ENCODE results near the gene MATK.
"Not testable (repeated sequence)": the region's sequence is repeated elsewhere in the genome, so short reads cannot be mapped to it uniquely, and the experiment has no call there.

Gene MATK

DNA sequence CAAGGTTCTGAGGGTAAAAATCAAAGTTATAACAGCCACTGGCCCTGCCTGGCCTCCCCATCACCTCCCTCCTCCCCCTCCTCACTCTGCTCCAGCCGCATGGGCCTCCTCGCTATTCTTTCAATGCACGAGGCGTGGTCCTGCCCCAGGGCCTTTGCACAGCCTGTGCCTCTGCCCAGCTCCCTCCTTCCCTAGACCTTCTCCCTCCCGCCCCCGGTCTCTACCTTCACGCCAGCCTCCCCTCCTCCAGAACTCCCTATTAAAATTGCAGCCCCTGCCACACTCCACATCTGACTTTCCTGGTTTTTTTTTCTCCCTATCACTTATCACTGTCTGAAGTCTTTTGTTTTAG lies 17.5 kb downstream of the MATK start:
- TF ChIP-seq CTCF (IDR thresholded peaks at IDR 0.05; ENCODE audit: insufficient read depth, low read length, poor library complexity, severe bottlenecking), result no peak
- no peak for DNase-seq (ENCODE audit: extremely low read depth, insufficient read length)
- Histone ChIP-seq H3K27me3 (replicated peaks; ENCODE audit: control insufficient read depth, insufficient read depth, low read length) (no peaks in the 10 kb centered on the region), H3K36me3 (ENCODE audit: control insufficient read depth, insufficient read depth, low read length) (peaks cover 18% of the 10 kb centered on the region), H3K4me3 (replicated peaks; ENCODE audit: low read depth, low read length) (no peak overlapping the region)

GRCh38 chr19:3768015-3768747 lies 18.0 kb downstream of the MATK start:
- H3K27me3 ChIP-seq (replicated peaks; ENCODE audit: control insufficient read depth, insufficient read depth, low read length), result no peaks in the 10 kb centered on the region
- no peak for DNase-seq (ENCODE audit: extremely low read depth, insufficient read length)
- no peak for TF ChIP-seq CTCF (IDR thresholded peaks at IDR 0.05; ENCODE audit: insufficient read depth, low read length, poor library complexity, severe bottlenecking)
- peaks cover 18% of the 10 kb centered on the region for H3K36me3 ChIP-seq (ENCODE audit: control insufficient read depth, insufficient read depth, low read length)
- no peak overlapping the region for H3K4me3 ChIP-seq (replicated peaks; ENCODE audit: low read depth, low read length)

DNA sequence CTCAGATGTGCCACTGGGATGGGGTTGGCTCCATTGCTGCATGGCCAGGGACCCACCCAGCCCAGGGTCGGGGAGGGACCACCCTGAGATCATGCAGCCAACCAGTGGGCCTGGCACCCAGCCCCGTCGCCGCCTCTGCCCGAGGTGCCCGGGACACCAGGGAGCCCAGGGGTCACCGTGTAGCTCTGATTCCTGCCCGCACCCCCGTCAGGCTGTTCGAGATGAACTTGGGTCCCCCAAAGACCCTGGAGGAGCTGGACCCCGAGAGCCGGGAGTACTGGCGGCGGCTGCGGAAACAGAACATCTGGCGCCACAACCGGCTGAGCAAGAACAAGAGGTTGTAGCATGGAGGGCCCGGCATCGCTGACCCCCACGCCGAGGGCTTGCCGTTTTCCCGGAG lies 19.1 kb downstream of the MATK start:
- Histone ChIP-seq H3K27me3 (replicated peaks; ENCODE audit: control insufficient read depth, insufficient read depth, low read length) (no peaks in the 10 kb centered on the region), H3K4me3 (replicated peaks; ENCODE audit: low read depth, low read length) (no peak overlapping the region), H3K36me3 (ENCODE audit: control insufficient read depth, insufficient read depth, low read length) (peaks cover 18% of the 10 kb centered on the region)
- DNase-seq (ENCODE audit: extremely low read depth, insufficient read length), result no peak
- TF ChIP-seq CTCF (IDR thresholded peaks at IDR 0.05; ENCODE audit: insufficient read depth, low read length, poor library complexity, severe bottlenecking), result no peak

DNA sequence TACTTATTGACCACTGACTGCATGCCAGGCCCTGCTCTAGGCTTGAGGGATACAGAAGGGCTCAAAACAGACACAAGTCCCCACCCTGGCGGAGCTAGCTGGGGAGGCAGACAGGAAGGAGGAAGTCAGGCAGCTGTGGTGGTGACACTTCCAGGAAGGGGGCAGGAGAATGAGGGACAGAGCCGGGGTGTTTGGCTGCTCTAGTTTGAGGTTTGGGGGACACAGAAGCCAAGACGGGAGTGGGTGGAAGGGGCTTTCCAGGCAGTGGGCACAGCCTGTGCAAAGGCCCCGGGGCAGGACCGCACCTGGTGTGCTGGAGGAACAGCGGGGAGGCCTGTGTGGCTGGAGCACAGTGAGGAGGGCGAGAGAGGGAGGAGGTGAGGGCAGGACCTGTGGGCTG lies 19.7 kb downstream of the MATK start:
- Histone ChIP-seq H3K36me3 (ENCODE audit: control insufficient read depth, insufficient read depth, low read length) (peaks cover 18% of the 10 kb centered on the region), H3K4me3 (replicated peaks; ENCODE audit: low read depth, low read length) (no peak overlapping the region), H3K27me3 (replicated peaks; ENCODE audit: control insufficient read depth, insufficient read depth, low read length) (no peaks in the 10 kb centered on the region)
- TF ChIP-seq CTCF (IDR thresholded peaks at IDR 0.05; ENCODE audit: insufficient read depth, low read length, poor library complexity, severe bottlenecking), result no peak
- DNase-seq (ENCODE audit: extremely low read depth, insufficient read length), result no peak

GRCh38 chr19:3765757-3766156 lies 20.4 kb downstream of the MATK start:
- DNase-seq (ENCODE audit: extremely low read depth, insufficient read length); H3K27me3 ChIP-seq (replicated peaks; ENCODE audit: control insufficient read depth, insufficient read depth, low read length); H3K4me3 ChIP-seq (replicated peaks; ENCODE audit: low read depth, low read length): not testable (repeated sequence)
- peaks cover 18% of the 10 kb centered on the region for H3K36me3 ChIP-seq (ENCODE audit: control insufficient read depth, insufficient read depth, low read length)

- TF ChIP-seq CTCF (IDR thresholded peaks at IDR 0.05; ENCODE audit: insufficient read depth, low read length, poor library complexity, severe bottlenecking), result no peak
- Histone ChIP-seq H3K4me3 (replicated peaks; ENCODE audit: low read depth, low read length) (no peak overlapping the region), H3K27me3 (replicated peaks; ENCODE audit: control insufficient read depth, insufficient read depth, low read length) (no peaks in the 10 kb centered on the region), H3K36me3 (ENCODE audit: control insufficient read depth, insufficient read depth, low read length) (peaks cover 18% of the 10 kb centered on the region)
- DNase-seq (ENCODE audit: extremely low read depth, insufficient read length), result no peak
Observed at GRCh38 chr19:3765121-3765520, 21.1 kb downstream of the MATK start.

Measured in GM06990 (cell line).